ENCODE results near the gene UCK1. TPM values are rescaled to one million over a fixed set of nuclear protein-coding genes. Genes with fewer than 3 reads are reported as not detected.
"Not testable (repeated sequence)": the region's sequence is repeated elsewhere in the genome, so short reads cannot be mapped to it uniquely, and the experiment has no call there.

UCK1 gene
- total RNA-seq, 1 donor from 2014 or later = 28.6 TPM

DNA sequence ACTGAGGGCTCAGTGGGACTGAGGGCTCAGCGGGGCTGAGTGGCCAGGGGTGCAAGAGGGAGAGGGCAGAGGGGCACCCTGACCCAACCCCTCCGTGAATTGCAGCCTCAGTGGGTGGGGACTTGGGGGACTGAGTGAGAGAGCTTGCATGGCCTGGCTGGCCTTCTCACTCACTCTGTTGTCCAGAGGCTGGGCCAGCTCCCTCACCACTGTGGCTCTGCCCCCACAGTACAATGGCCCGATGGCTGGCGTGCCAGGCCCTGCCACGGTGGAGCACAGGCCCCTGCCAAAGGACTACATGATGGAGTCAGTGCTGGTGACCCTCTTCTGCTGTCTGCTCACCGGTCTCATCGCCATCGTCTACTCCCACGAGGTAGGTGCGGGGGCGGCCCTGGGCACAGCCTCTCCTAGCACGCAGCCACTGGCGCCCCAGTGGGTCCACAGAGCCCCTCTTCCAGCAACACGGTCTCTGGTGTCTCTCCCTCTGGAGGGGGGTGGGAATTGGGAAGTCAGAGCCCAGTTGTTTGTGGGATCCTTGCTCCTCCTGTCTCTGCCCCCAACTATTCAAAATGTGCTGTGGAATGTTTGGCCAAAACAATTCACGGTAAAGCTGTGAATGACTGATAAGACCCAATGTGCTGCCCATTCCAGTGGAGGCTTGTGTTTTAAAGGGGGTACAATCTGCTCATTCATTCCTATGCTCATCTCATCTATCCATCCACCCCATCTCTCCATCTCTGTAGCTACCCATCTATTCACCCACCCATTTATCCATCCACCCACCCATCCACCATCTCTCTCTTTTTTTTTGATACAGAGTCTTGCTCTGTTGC is 25.0 kb upstream of the UCK1 start:
- intact Hi-C loops (cut with micrococcal nuclease) = no loop called here
- ATAC-seq (no peak), DNase-seq (no peak)

DNA sequence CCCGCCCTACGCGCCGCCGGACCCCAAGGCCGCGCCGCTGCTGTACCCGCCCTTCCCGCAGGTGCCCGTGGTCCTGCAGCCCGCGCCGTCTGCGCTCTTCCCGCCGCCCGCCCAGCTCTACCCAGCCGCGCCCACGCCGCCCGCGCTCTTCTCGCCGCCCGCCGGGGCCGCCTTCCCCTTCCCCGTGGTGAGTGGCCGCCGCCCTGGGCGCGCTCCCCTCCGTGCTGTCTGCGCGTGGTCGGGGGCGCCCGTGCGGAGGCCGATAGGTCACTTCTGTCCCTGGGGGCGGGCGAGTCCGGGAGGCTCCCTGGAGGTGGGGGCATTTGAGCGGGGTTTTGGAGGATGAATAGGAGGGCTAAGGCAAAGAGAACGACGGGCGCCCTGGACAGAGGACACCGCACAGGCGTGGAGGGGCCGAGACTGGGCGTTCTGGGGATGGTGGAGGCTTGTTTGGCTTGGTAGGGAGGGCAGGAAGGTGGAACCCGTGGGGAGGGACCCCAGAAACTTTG is 23.8 kb upstream of the UCK1 start:
- ATAC-seq (no peak), DNase-seq (no peak)
- intact Hi-C loops (cut with micrococcal nuclease) = no loop called here

DNA sequence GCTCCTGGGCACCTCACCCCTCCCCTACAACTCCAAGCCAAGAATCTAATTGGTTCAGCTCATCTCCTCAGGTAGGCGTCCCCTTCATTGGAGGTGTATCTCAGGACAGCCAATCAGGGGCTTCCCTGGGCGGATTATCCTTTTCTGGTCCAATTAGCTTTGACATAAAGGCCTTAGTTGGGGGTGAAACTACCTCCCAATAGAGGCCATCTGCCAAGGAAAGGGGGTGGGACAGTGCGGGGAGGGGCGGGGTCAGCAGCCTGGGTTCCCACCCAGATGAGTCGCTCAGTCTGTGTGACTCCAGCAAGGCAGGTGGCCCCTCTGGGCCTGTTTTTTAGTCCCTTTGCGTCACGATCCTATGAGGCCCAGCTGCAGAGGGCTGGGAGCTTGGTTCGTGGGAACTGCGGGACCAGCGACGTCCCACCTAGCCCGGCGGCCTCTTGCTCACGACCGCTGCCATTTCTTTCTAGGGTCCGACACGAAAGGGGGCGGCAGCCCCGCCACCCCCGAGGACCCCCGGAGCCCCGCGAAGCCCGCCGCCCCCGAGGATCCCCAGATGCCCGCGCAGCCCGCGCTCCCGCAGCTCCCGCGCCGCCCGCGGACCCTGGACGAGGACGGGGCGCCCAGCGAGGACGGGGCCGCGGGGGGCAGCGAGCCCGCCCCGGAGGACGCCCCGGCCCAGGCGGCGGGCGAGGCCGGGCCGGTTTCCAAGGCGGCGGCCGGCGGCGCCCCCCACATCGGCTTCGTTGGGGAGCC is 23.2 kb upstream of the UCK1 start:
- intact Hi-C loops (cut with micrococcal nuclease) = no loop called here
- ATAC-seq = no peak
- no peak for DNase-seq

DNA sequence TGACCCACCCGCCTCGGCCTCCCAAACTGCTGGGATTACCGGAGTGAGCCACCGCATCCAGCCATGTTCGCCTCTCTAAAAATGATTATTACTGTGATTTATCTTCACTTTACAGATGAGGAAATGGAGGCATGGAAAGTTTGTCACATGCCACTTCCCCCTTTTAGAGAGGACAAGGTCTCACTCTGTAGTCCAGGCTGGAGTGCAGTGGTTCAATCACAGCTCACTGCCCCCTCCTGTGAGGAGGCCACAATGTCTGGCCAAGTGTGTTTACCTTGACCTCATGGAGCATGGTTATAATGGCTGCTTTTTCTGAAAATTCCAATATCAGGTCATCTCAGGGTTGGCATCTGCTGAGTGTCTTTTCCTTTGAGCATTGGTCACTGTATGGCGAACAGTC is 21.0 kb upstream of the UCK1 start:
- intact Hi-C loops (cut with micrococcal nuclease) = no loop called here
- DNase-seq = no peak
- no peak for ATAC-seq

DNA sequence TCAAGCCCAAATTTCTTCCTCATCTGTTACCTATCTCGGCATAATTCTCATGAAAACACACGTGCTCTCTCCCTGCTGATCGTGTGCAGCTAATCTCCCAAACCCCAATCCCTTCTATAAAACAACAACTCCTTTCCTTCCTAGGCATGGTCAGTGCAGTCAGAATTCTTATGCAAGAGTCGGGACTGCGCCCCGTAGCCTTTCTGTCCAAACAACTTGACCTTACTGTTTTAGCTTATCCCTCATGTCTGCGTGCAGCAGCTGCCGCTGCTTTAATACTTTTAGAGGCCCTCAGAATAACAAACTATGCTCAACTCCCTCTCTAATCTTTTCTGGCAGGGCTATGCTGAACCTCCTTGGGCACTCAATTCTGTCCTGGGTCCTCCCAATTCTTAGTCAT is 19.4 kb upstream of the UCK1 start:
- not testable (repeated sequence) for ATAC-seq

DNA sequence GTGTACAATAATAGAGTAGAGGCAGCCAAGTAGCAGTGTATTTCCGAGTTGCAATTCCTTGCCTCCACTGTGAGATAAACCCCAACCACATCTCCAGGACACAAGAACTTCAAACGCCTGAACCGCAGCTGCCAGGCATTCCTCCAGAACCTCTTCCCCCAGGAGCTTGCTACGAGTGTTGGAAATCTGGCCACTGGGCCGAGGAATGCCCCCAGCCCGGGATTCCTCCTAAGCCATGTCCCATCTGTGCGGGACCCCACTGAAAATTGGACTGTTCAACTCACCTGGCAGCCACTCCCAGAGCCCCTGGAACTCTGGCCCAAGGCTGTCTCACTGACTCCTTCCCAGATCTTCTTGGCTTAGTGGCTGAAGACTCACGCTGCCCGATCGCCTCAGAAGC is 18.1 kb upstream of the UCK1 start:
- intact Hi-C loops (cut with micrococcal nuclease); DNase-seq; ATAC-seq: not testable (repeated sequence)

More for the DNA sequence above, 19.4 kb upstream of the UCK1 start:
- intact Hi-C loops (cut with micrococcal nuclease); DNase-seq: not testable (repeated sequence)

DNA sequence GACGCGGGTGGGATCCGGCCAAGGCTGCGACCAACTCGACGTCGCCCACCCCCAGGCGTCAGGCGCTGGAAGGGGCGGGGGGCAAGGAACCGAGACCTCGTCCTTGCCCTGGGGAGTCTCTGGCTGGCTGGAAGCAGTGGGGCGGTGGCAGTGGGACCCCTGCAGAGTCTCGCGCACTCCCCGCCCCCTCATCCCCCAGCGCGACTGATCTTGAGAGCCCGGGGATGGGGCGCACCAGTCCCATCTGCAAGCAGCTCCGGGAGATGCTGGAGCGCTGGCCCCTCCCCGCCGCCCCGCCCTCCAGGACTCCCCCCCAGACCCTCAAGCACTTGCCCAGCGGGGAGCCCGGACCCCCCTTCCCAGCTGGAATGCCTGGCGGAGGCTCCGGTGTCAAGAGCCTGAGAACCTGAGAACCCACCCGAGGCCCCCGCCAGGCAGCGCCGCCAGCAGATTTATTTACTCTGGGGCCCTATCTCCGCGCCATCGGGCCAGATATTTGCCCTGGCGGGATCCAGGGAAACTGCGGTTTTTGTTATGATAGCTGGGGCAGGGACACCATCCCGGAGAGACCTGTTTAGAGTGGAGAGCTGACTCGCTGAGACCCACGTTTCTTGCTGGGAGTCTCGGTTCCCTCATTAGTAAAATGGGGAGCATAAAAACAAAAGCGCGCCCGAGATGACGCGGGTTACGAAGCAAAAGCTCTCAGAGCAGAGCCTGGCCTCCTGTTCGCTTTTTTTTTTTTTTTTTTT is 15.4 kb upstream of the UCK1 start:
- intact Hi-C loops (cut with micrococcal nuclease) = no loop called here
- ATAC-seq (no peak), DNase-seq (no peak)

DNA sequence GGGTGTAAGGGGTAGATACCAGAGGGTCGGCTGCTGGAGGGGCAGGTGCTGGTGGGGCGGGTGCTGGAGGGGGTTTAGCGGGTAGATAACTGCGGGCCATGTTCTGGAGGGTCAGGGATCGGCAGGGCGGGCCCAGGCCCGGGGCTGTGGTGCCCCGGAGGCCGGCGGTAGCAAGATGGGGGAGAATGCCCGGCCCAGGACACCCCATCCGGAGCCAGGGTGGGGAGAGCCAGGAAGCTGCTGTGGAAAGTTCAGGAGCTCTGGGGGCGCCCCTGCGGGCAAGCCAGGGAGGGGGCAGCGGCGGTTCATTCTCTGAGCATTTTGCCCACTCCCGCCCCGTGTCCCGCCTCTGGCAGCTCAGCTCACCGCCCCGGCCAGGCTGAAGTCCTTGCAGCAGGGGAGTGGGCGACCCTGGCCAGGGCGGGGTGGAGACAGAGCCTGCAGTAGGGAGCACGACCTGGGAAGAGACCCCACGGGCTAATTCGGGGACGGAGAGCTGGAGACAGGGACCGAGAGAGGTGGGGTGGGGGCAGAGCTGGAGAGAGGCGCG is 14.8 kb upstream of the UCK1 start:
- no peak for ATAC-seq
- DNase-seq = no peak
- intact Hi-C loops (cut with micrococcal nuclease) = no loop called here

DNA sequence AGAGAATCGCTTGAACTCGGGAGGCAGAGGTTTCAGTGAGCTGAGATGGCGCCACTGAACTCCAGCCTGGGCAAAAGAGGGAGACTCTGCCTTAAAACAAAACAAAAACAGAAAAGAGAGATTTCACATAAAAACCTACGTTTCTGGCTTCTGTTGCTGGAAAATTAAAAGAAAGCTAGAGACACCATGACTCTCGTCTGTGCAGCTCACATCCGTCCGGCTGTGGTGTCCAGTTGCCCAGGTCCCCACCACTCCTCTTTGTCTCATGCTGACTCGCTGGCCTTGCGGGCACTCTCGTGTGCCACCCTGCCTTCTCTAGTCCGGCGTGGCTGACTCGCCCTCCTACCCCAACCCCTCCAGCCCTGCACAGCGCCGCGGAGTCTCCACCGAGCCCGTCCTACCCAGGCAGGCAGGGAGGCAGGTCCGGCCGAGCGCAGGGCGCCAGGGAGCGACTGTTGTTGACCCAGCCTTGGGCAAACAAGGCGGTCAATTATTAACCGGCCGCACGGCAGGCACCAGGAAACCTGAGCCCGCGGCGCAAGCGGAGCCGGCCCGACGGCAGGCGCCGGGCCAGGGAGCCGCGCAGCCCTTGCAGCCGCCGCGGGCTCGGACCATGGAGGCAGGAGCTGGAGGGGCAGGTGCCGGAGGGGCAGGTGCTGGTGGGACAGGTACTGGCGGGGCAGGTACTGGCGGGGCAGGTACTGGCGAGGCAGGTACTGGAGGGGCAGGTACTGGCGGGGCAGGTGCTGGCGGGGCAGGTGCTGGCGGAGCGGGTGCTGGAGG is 14.1 kb upstream of the UCK1 start, which contains the start of gene PRRT1B:
PRRT1B (plus strand) TSS at position 521 of the 783 bp plus-strand sequence; CDS start at position 614, 93 bp downstream.
- DNase-seq (no peak), ATAC-seq (peak; percentile 28)
- intact Hi-C loops (cut with micrococcal nuclease) = no loop called here

DNA sequence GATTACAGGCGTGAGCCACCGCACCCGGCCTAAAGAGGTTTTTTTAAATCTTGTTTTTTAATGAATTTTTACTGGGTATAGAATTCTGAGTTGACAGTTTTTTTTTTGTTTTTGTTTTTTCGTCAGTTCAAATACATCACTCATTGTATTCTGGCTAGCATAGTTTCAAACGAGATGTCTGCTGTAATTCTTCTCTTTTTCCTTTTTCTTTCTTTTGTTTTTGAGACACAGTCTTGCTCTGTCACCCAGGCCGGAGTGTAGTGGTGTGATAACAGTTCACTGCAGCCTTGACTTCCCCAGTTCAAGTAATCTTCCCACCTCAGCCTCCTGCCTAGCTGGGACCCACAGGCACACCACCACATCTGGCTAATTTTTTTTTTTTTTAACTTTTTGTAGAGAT is 12.1 kb upstream of the UCK1 start:
- intact Hi-C loops (cut with micrococcal nuclease) = no loop called here
- DNase-seq (no peak), ATAC-seq (no peak)

DNA sequence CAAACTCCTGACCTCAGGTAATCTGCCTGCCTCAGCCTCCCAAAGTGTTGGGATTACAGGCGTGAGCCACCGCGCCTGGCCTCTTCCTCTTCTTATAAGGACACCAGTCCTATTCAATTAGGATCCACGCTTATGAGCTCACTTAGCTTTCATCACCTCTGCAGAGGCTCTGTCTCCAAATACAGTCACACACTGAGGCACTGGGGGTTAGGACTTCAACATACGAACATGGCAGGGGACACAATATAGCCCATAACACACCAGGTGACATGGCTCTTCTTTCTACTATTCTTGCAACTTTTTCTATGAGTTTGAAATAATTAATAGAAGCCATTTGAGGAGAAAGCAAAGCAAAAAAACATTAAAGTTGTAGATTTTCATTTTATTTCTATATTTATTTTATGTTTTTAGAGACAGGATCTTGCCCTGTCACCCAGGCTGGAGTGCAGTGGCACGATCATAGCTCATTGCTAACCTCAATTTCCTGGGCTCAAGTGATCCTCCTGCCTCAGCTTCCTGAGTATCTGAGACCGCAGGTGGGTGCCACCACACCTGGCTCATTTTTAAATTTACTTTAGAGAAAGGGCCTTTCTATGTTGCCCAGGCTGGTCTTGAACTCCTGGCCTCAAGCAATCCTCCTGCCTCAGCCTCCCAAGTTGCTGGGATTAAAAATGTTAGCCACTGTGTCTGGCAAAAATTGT is 8.3 kb upstream of the UCK1 start:
- ATAC-seq = no peak
- intact Hi-C loops (cut with micrococcal nuclease) = no loop called here
- DNase-seq = no peak

DNA sequence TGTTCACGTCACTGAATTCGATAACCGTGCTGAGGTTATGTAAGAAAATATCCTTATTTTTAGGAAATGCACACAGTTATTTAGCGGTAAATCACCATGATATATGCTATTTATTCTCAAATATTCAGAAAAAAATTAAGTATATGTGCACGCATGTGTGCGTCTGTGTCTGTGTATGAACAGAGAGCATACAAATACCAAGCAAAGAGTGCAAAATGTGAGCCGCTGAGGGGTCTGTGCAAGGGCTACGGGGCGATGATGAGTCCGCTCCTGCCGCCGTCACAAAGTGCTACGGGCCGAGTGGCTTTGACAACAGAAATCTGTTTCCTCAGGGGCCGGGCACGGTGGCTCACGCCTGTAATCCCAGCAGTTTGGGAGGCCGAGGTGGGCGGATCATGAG is 6.9 kb upstream of the UCK1 start:
- intact Hi-C loops (cut with micrococcal nuclease) = no loop called here
- DNase-seq = no peak
- ATAC-seq = no peak

DNA sequence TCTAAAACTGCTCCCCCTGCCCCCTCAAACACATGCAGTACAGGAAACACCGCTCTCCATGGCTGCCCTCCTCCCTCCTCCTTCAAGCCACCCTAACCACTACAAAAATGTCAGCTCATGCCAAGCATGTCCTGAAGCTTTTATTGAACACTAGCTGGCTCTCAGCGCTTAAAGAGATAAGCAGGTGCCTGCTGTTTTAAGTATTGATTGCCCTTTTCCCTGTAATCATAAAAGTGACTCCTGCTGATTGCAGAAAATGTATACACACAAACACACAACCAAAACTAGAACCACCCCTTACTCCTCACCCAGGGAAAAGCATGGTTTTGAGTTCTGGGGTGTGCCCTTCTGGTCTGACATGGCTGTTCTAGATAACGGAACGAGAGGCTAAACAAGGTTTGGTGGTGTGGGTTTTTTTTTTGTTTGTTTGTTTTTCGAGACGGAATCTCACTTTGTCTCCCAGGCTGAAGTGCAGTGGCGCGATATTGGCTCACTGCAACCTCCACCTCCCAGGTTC is 3.7 kb upstream of the UCK1 start:
- ATAC-seq (no peak), DNase-seq (no peak)
- intact Hi-C loops (cut with micrococcal nuclease) = no loop called here

DNA sequence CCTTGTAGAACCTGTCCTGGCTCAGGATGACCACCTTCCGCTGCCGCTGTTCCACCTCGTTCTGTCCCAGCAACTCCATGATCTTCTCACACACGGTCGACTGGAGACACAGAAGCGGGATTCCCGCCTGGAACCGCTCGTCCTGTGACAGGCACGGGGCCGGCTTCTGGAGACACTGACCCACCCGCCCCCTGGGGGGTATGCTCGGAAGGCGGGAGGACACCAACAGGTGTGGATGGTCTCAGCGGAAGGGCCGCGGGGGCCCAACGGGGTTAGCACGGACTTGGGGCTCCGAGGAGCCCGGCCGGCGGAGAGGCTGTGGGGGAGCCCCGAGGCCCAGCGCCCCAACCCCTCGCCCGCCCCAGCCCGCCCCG is 530 bp downstream of the UCK1 start:
- peak; percentile 13 for ATAC-seq
- peak; percentile 52 for DNase-seq
- intact Hi-C loops (cut with micrococcal nuclease) = no loop called here

DNA sequence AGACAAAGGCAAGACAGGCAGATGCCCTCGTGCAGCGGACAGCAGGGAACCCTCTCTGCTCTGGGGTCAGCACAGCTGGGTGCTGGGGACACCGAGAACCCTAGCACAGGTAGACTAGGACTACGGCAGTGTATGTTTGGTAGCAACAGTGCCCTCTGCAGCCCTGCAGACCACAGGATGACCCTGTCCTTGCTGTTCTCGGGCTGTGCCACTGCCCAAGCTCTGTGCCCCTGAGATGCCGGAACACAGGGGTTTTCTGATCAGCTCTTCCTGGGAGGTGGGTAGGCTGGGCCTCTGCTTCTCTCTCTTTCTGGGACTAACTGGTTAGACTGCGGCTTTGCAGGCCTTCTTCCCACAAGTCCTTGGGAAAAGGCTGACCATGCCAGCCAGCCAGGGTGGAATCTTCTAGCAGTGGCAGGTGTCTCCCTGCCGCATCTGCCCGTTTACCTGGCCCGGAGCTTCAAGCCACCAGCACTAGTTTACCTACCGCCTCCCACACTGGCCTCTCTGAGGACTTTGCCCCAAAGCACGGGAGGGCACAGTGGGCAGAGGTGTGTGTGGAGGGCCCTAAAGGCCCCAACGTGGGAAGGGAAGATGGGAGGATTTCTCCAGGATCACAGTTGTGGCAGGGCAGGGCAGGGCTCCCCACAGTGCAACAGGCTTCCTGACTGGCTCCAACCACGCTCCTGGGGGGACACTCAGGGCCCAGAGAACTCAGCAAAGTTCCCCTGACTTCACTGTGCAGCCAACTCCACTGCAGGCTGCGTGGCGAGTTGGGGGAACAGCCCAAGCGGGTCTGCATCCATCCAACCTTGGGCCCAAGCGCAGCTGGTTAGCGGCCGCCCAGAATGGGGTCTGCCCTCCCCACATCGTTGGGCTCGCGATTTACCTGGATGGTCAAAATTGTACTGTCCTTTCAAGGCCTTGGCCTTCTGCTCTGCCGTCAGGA is 1.2 kb downstream of the UCK1 start:
- no peak for DNase-seq
- no peak for ATAC-seq
- intact Hi-C loops (cut with micrococcal nuclease) = no loop called here

DNA sequence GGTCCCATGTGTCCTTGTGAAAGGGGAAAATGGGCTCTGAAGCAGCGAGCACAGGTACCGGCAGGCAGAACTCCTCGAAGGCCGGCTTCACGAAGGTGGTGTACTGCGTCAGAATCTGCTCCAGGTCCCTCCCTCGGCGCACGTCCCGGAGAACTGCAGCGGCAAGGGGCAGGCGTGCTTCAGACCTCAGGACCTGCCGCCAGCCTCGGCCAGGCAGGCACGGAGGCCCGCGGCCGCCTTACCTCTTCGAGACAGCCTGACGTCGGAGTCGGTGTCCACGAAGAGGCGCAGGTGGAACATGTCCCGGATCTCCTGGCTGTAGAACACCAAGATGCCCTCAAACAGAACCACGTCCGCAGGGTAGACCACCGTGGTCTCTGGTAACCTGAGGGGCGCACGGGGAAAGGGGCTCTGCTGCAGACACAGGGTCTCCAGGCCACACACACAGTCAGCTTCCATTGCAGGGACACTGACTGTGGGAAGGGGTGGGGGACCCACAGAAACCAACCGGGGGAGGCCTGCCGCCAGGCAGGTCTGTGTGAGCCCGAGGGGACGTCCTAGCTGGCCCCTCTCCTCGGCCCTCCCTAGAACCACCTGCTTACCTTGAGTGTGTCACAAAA is 2.1 kb downstream of the UCK1 start:
- DNase-seq (no peak), ATAC-seq (no peak)
- intact Hi-C loops (cut with micrococcal nuclease) = no loop called here

All from left ventricle myocardium superior (tissue), 1 donor.